Stimulated activated CD4-positive, alpha-beta T cell treated with anti-CD3 and anti-CD28 coated beads, Interleukin-15, amount 100 ng/mL, for 24 hours (primary cell): Measurements from ENCODE around the gene PNPLA6.

Source experiments
- DNase-seq: peaks from one replicate; pipeline ENCODE4 v3.0.0-alpha.2; 2020

Gene PNPLA6

DNA sequence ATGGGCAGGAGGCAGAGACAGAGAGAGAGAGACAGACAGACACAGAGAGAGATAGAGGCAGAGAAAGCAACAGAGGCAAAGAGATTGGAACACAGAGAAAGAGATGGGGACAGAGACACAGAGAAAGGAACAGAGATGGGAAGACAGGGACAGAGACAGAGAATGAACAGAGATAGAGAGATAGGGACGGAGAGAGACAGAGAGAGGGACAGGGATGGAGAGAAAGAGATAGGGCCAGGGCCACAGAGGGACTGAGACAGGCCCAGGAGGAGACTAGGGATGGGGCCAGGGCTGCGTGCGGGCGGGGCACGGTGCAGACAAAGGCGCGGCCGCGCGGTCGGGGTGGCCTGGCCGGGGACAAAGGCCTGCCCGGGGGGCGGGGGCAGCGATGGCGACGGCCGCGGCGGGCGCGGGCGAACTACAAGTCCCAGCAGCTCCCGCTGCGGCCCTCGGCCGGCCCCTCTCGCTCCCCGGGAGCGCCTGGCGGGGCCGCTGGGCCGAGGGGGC lies 19.8 kb upstream of the PNPLA6 start, which contains the start of gene ZNF358:
ZNF358 (plus strand) TSS at position 459 of the 507 bp plus-strand sequence. CDS start 3,140 bp downstream, outside the sequence.
- peak; percentile 60 for DNase-seq

- DNase-seq = no peak
These were observed 19.2 kb upstream of the PNPLA6 start for GRCh38 chr19:7516333-7516732.

GRCh38 chr19:7516878-7517277 lies 18.6 kb upstream of the PNPLA6 start:
- no peak for DNase-seq

- no peak for DNase-seq
These were observed 16.0 kb upstream of the PNPLA6 start for GRCh38 chr19:7519361-7520130.

GRCh38 chr19:7520131-7521051 lies 15.1 kb upstream of the PNPLA6 start:
- no peak for DNase-seq

- DNase-seq = no peak
These were observed 13.9 kb upstream of the PNPLA6 start for GRCh38 chr19:7521551-7522071.

- DNase-seq = peak; percentile 100
These were observed 13.2 kb upstream of the PNPLA6 start, which contains the start of gene MCOLN1 for GRCh38 chr19:7522072-7522922. TSS of gene MCOLN1 (plus strand) at chr19:7522624. CDS start at chr19:7522751, 127 bp downstream.

GRCh38 chr19:7522923-7523667 lies 12.4 kb upstream of the PNPLA6 start:
- DNase-seq = no peak

GRCh38 chr19:7524523-7524922 lies 11.0 kb upstream of the PNPLA6 start:
- no peak for DNase-seq

DNA sequence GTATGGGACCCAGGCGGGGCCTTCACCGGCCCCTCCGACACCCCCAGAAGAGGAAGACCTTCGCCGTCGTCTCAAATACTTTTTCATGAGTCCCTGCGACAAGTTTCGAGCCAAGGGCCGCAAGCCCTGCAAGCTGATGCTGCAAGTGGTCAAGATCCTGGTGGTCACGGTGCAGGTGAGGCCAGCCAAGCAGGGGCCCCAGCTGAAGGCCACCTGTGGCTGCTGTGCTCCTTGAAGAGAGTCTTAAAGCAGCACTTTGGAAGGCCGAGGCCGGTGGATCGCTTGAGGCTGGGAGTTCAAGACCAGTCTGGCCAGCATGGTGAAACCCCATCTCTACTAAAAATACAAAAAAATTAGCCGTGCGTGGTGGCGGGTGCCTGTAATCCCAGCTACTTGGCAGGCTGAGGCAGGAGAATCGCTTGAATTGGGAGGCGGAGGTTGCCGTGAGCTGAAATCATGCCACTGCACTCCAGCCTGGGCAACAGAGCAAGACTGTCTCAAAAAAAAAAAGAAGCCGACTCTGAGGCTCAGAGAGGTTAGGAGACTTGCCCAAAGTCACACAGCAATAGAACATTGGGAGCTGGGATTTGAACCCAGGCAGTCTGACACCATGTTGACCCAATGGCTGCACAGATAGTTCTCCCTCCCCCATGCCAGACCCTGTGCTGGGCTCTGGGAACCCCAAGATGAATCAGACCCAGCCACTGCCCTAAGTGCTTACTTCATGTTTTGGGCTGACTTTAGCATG lies 10.4 kb upstream of the PNPLA6 start:
- no peak for DNase-seq

- DNase-seq = no peak
These were observed 9.2 kb upstream of the PNPLA6 start for GRCh38 chr19:7526059-7526929.

DNA sequence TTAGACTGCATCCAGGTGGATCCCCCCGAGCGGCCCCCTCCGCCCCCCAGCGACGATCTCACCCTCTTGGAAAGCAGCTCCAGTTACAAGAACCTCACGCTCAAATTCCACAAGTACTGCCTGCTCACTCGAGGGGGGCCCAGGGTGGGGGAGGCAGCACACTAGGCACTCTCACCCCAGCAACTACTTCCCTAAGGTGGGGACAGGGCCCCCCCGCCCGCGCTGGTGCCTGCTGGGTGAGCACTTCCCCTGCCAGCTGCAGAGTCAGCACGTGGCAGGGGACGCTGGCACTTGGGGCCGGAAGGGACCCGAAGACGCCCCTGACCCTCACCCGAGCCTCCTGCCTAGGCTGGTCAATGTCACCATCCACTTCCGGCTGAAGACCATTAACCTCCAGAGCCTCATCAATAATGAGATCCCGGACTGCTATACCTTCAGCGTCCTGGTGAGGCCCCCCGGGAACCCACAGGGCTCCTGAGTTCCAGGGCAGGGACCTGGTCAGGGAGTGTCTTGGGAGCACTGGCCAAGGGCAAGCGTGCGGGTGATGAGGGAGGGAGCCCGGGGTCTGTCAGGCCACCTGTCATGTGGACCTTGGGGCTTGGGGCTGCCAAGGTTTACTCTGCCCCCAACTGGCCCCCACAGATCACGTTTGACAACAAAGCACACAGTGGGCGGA lies 7.9 kb upstream of the PNPLA6 start:
- no peak for DNase-seq

GRCh38 chr19:7528192-7528519 lies 7.4 kb upstream of the PNPLA6 start:
- DNase-seq = no peak

DNA sequence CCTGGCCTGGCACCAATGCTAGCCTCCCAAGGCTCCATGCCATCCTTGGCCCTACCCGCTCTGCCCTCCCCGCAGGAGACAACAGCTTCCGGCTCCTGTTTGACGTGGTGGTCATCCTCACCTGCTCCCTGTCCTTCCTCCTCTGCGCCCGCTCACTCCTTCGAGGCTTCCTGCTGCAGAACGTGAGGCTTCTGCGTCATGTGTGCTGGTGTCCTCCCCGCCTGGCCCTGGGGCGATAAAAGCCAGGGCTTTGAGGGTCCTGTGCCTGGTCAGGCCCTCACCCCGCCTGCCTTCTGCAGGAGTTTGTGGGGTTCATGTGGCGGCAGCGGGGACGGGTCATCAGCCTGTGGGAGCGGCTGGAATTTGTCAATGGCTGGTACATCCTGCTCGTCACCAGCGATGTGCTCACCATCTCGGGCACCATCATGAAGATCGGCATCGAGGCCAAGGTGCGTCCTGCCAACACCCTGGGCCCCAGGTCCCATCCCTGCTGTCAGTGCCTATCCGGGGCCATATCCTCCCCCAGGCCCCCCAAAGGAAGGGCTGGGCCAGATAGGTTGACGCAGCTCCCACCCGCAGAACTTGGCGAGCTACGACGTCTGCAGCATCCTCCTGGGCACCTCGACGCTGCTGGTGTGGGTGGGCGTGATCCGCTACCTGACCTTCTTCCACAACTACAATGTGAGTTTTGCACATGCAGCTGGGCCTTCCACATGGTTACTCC lies 6.8 kb upstream of the PNPLA6 start:
- no peak for DNase-seq

DNA sequence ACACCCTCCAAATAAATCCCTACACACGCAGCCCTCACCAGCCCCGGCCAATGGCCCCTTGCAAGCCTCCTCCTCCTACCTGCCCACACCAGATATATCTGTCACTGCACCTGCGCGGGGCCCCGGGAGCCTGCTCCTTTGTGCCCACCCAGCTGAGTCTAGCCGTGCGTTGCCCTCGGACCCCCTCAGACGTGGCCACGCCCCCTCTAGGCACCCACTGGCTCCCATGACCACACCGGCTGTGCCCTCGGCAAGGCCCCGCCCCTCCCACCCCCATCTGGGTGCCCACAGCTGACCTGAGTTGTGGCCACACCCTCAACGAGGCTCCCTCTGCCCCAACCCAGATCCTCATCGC lies 6.3 kb upstream of the PNPLA6 start:
- no peak for DNase-seq

DNA sequence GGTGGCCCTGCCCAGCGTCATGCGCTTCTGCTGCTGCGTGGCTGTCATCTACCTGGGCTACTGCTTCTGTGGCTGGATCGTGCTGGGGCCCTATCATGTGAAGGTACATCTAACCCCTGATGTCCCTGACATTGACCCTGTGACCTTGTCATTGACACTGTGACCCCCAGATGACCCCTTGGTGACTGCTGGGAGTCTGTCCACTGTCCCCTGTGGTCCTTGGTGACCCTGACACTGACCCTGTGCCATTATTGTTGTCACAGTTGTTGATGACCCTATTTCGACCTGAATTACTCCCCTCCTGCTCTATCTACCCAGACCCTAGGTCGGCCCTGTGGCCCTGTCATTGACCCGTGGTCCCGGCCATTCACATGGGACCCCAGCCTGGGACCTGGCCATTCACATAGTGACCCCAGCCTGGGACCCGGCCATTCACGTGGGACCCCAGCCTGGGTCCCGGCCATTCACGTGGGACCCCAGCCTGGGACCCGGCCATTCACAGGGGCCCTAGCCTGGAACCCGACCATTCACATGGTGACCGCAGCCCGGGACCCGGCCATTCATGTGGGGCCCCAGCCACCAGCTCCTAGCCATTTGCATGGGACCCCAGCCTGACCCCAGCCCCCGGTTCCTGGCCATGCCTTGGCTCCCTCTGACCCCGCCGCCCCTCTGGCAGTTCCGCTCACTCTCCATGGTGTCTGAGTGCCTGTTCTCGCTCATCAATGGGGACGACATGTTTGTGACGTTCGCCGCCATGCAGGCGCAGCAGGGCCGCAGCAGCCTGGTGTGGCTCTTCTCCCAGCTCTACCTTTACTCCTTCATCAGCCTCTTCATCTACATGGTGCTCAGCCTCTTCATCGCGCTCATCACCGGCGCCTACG lies 5.7 kb upstream of the PNPLA6 start:
- DNase-seq = no peak

GRCh38 chr19:7533281-7533885 lies 2.1 kb upstream of the PNPLA6 start:
- no peak for DNase-seq
